Vagina (tissue), 2 donors: Measurements from ENCODE around the gene SLC5A8. TPM values are rescaled to one million over a fixed set of nuclear protein-coding genes. Genes with fewer than 3 reads are reported as not detected.

Source experiments
- DNase-seq, 2 donors: peaks; one replicate each; pipeline ENCODE4 v3.0.0-alpha.2; 2017; ENCODE audit errors: extremely low spot score in 2 of 2
- H3K27ac ChIP-seq: fragments of 200-600 bp; sonication (generic); one replicate; pipeline ENCODE4 v1.5.1; 2019
- H3K27me3 ChIP-seq: fragments of 200-600 bp; sonication (generic); one replicate; pipeline ENCODE4 v1.5.1; 2019
- H3K36me3 ChIP-seq, 2 donors: fragments of 200-600 bp; sonication (generic); one replicate each; pipeline ENCODE4 v1.5.1; 2017 to 2019
- H3K4me1 ChIP-seq: fragments of 200-600 bp; sonication (generic); one replicate; pipeline ENCODE4 v1.5.1; 2019
- H3K4me3 ChIP-seq, 2 donors: fragments of 200-600 bp; sonication (generic); 1 replicate in 1 of 2; 2 replicates in 1 of 2; pipeline ENCODE4 v1.5.1; 2016 to 2019
- H3K9me3 ChIP-seq: fragments of 200-600 bp; sonication (generic); one replicate; pipeline ENCODE4 v1.5.1; 2019
- CTCF ChIP-seq, 3 experiments: fragments of 450-650 bp in 2 of 3; fragments of 200-600 bp in 1 of 3; sonication (generic) in 1 of 3; IDR thresholded peaks; one replicate each; pipeline ENCODE4 v1.5.1; 2017 to 2019; ENCODE audit warnings: antibody characterized with exemption in 3 of 3, mild to moderate bottlenecking in 2 of 3, moderate library complexity in 2 of 3
- POLR2A ChIP-seq, 2 donors: fragments of 450-650 bp; IDR thresholded peaks; one replicate each; pipeline ENCODE4 v1.6.1; 2017; ENCODE audit warnings: antibody characterized with exemption in 2 of 2, mild to moderate bottlenecking in 2 of 2, moderate library complexity in 2 of 2
- POLR2AphosphoS5 ChIP-seq, 2 donors: sonication (generic); formaldehyde crosslinking; IDR thresholded peaks; one replicate each; pipeline ENCODE4 v1.9.0; 2017; ENCODE audit warnings: antibody characterized with exemption in 2 of 2, mild to moderate bottlenecking in 2 of 2, low read depth in 1 of 2; ENCODE audit not compliant: insufficient read depth in 1 of 2
- intact Hi-C: fragments of 100-400 bp; cut with DNase I; formaldehyde crosslinking; loops from one replicate; pipeline ENCODE4 v1.15.1; 2023
- total RNA-seq: library from RNA; depleted of rRNA; stranded (reverse); fragments of >200 nt; gene quantifications from one replicate; pipeline ENCODE4 v1.2.3, GENCODE V29; 2016

The SLC5A8 gene
- total RNA-seq, 1 donor from 2014 or later: not detected

GRCh38 chr12:101204602-101205304 is 5.3 kb downstream of the SLC5A8 start:
- Histone ChIP-seq H3K27ac (no peak overlapping the region), H3K4me1 (no peaks in the 10 kb centered on the region), H3K27me3 (no peaks in the 10 kb centered on the region), H3K4me3 (no peak overlapping the region), H3K9me3 (no peaks in the 10 kb centered on the region), H3K36me3 (no peaks in the 10 kb centered on the region)
- DNase-seq: no peak
- intact Hi-C loops: no loop called here
- no peak for TF ChIP-seq POLR2A (IDR thresholded peaks at IDR 0.05)
- no peak for TF ChIP-seq POLR2AphosphoS5 (IDR thresholded peaks at IDR 0.05; ENCODE audit: insufficient read depth in 1 of 2, low read depth in 1 of 2)
- no peak for TF ChIP-seq CTCF (IDR thresholded peaks at IDR 0.05)

- no peaks in the 10 kb centered on the region for H3K9me3 ChIP-seq
- H3K27me3 ChIP-seq: no peaks in the 10 kb centered on the region
- intact Hi-C loops: no loop called here
These were observed 9.2 kb downstream of the SLC5A8 start for GRCh38 chr12:101200824-101201223.

GRCh38 chr12:101200145-101200544 is 9.9 kb downstream of the SLC5A8 start:
- no peaks in the 10 kb centered on the region for H3K27me3 ChIP-seq
- intact Hi-C loops: no loop called here
- no peak for DNase-seq
- no peak overlapping the region for H3K27ac ChIP-seq
- H3K9me3 ChIP-seq: no peaks in the 10 kb centered on the region
- no peak overlapping the region for H3K4me3 ChIP-seq
- H3K4me1 ChIP-seq: no peaks in the 10 kb centered on the region
- no peaks in the 10 kb centered on the region for H3K36me3 ChIP-seq
- TF ChIP-seq POLR2A (IDR thresholded peaks at IDR 0.05) (no peak), POLR2AphosphoS5 (IDR thresholded peaks at IDR 0.05; ENCODE audit: insufficient read depth in 1 of 2, low read depth in 1 of 2) (no peak), CTCF (IDR thresholded peaks at IDR 0.05) (no peak)

More at GRCh38 chr12:101200824-101201223, 9.2 kb downstream of the SLC5A8 start:
- Histone ChIP-seq H3K27ac (no peak overlapping the region), H3K36me3 (no peaks in the 10 kb centered on the region), H3K4me3 (no peak overlapping the region), H3K4me1 (no peaks in the 10 kb centered on the region)
- TF ChIP-seq POLR2A (IDR thresholded peaks at IDR 0.05) (no peak), POLR2AphosphoS5 (IDR thresholded peaks at IDR 0.05; ENCODE audit: insufficient read depth in 1 of 2, low read depth in 1 of 2) (no peak), CTCF (IDR thresholded peaks at IDR 0.05) (no peak)
- DNase-seq: no peak

GRCh38 chr12:101186291-101186690 is 23.7 kb downstream of the SLC5A8 start:
- TF ChIP-seq POLR2AphosphoS5 (IDR thresholded peaks at IDR 0.05; ENCODE audit: insufficient read depth in 1 of 2, low read depth in 1 of 2) (no peak), CTCF (IDR thresholded peaks at IDR 0.05) (no peak), POLR2A (IDR thresholded peaks at IDR 0.05) (no peak)
- no peak overlapping the region for H3K4me3 ChIP-seq
- no peaks in the 10 kb centered on the region for H3K9me3 ChIP-seq
- H3K4me1 ChIP-seq: no peaks in the 10 kb centered on the region
- DNase-seq: no peak
- no peak overlapping the region for H3K27ac ChIP-seq
- H3K27me3 ChIP-seq: no peaks in the 10 kb centered on the region
- intact Hi-C loops: no loop called here
- H3K36me3 ChIP-seq: no peaks in the 10 kb centered on the region

GRCh38 chr12:101181776-101182175 is 28.3 kb downstream of the SLC5A8 start:
- no peaks in the 10 kb centered on the region for H3K36me3 ChIP-seq

More at GRCh38 chr12:101181776-101182175, 28.3 kb downstream of the SLC5A8 start:
- Histone ChIP-seq H3K4me3 (no peak overlapping the region), H3K9me3 (no peaks in the 10 kb centered on the region), H3K27me3 (no peaks in the 10 kb centered on the region), H3K4me1 (no peaks in the 10 kb centered on the region), H3K27ac (no peak overlapping the region)
- no peak for DNase-seq
- no peak for TF ChIP-seq POLR2AphosphoS5 (IDR thresholded peaks at IDR 0.05; ENCODE audit: insufficient read depth in 1 of 2, low read depth in 1 of 2)
- TF ChIP-seq POLR2A (IDR thresholded peaks at IDR 0.05): no peak
- TF ChIP-seq CTCF (IDR thresholded peaks at IDR 0.05): no peak
- intact Hi-C loops: no loop called here
